Hepatocyte (in vitro differentiated cells): ENCODE results near the gene VILL.

Source experiments
- EZH2 ChIP-seq: fragments of 200-600 bp; sonication (generic); IDR thresholded peaks from 2 replicates; pipeline ENCODE4 v1.6.1; 2016; ENCODE audit warnings: antibody characterized with exemption, mild to moderate bottlenecking, borderline replicate concordance
- EZH2phosphoT487 ChIP-seq: fragments of 200-600 bp; sonication (generic); IDR thresholded peaks from one replicate; pipeline ENCODE4 v1.6.1; 2018; ENCODE audit warnings: antibody characterized with exemption, mild to moderate bottlenecking, low read depth, moderate library complexity; ENCODE audit not compliant: unreplicated experiment, severe bottlenecking
- TF ChIP-seq, protein P1 (sequence below): fragments of 200-600 bp; sonication (generic); IDR thresholded peaks from 2 replicates; pipeline ENCODE4 v1.5.1; 2016; ENCODE audit warnings: antibody characterized with exemption, mild to moderate bottlenecking; ENCODE audit not compliant: poor library complexity

DNA sequence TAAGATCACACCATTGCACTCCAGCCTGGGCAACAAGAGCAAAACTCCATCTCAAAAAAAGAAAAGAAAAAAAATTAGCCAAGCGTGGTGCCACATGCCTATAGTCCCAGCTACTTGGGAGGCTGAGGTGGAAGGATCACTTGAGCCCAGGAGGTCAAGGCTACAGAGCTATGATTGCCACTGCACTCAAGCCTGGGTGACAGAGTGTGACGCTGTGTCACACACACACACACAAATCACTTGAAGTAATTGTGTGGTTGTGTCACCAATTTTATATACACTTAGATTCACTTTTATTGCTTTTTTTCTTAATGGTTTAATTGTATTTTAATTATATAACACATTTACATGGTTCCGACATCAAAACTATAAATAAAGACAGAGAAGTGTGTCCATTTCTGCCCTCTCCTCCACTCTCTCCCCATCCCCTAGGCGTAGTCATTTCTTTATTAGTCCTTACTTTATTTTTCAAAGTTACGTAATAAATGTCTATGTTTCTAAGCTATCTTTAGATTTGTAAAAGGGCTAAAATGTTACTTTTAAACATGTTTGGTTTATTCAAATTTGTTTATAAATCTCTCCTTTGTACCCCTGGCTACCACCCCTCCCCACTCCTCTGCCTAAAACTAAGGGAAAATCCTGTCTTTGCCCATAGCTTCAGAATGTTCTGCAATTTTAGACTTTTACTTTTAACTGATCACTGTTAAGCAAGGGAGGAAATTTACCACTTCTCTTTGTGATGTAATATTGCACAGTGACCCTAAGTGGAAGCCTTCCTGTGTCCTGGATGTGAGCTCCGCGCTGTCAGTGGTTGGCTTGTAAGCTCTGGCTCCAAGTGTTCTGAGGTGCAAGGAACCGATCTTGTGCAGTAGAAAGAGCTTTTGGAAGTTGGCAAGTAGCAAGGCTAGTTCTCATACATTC is 10.8 kb upstream of the VILL start:
- TF ChIP-seq, protein P1, sequence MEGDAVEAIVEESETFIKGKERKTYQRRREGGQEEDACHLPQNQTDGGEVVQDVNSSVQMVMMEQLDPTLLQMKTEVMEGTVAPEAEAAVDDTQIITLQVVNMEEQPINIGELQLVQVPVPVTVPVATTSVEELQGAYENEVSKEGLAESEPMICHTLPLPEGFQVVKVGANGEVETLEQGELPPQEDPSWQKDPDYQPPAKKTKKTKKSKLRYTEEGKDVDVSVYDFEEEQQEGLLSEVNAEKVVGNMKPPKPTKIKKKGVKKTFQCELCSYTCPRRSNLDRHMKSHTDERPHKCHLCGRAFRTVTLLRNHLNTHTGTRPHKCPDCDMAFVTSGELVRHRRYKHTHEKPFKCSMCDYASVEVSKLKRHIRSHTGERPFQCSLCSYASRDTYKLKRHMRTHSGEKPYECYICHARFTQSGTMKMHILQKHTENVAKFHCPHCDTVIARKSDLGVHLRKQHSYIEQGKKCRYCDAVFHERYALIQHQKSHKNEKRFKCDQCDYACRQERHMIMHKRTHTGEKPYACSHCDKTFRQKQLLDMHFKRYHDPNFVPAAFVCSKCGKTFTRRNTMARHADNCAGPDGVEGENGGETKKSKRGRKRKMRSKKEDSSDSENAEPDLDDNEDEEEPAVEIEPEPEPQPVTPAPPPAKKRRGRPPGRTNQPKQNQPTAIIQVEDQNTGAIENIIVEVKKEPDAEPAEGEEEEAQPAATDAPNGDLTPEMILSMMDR: no peak
- no peak for TF ChIP-seq EZH2
- no peak for TF ChIP-seq EZH2phosphoT487
